ENCODE measurements around the gene PRIMA1. TPM values are rescaled to one million over a fixed set of nuclear protein-coding genes. Genes with fewer than 3 reads are reported as not detected.

Gene PRIMA1, protein sequence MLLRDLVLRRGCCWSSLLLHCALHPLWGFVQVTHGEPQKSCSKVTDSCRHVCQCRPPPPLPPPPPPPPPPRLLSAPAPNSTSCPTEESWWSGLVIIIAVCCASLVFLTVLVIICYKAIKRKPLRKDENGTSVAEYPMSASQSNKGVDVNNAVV
- under 1 TPM in 4 of 6 experiments, not detected in 2; 0.31 to 0.95 (median 0.43) TPM for total RNA-seq
- long read RNA-seq = 0 reads

DNA sequence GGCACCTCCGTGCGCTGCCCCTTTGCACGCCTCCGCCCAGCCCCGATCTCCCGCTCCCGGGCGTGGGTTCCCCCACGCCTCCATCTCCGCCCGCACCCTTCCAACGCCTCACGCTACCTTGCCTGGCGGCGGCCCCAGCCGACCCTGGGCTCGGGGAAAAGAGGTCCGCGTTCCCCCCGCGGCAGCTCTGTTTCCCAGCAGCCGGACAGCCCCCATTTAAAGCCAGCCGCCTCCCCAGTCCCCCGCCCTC, at the start of gene PRIMA1:
TSS of gene PRIMA1 (minus strand) at position 193 of the 250 bp plus-strand sequence. CDS start 767 bp downstream, outside the sequence.
- no peak for ATAC-seq

DNA sequence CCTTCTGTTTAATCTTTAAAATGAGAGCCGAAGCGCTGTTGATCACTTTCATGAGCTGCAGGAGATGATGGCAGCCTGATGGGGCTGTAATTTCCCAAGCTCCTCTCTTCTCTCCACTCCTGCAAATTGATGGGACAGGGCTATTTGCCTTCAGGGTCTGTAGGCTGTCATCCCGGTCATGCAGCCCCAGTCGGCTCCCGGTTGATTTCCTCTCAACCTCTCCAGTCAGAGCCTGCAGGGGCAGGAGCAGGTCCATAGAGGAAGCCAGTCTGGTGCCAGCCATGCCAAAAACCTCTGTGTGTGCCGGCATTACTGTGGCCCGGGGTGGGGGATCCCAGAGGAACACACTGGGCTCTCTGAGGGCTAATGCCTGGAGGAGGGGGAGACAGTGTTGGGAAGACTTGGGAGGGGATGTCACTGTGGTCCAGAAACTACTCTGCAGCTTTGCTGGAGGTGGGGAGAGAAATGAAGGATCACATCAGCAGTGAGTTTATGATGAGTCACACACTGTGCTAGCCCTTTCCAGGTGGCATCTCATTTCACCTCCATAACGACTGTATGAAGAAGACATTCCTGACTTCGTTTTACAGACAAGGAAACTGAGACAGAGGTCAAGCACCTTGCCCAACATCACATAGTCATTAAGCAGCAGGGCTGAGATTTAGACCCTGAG, 46.5 kb upstream of the PRIMA1 start:
- DNase-seq (no peak), ATAC-seq (no peak)
- H3K4me1 ChIP-seq = no peaks in the 10 kb centered on the region
- no peaks in the 10 kb centered on the region for H3K9me3 ChIP-seq
- H3K27ac ChIP-seq = no peak overlapping the region
- TF ChIP-seq POLR2A (IDR thresholded peaks at IDR 0.05) = no peak
- TF ChIP-seq, protein P1, sequence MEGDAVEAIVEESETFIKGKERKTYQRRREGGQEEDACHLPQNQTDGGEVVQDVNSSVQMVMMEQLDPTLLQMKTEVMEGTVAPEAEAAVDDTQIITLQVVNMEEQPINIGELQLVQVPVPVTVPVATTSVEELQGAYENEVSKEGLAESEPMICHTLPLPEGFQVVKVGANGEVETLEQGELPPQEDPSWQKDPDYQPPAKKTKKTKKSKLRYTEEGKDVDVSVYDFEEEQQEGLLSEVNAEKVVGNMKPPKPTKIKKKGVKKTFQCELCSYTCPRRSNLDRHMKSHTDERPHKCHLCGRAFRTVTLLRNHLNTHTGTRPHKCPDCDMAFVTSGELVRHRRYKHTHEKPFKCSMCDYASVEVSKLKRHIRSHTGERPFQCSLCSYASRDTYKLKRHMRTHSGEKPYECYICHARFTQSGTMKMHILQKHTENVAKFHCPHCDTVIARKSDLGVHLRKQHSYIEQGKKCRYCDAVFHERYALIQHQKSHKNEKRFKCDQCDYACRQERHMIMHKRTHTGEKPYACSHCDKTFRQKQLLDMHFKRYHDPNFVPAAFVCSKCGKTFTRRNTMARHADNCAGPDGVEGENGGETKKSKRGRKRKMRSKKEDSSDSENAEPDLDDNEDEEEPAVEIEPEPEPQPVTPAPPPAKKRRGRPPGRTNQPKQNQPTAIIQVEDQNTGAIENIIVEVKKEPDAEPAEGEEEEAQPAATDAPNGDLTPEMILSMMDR (IDR thresholded peaks at IDR 0.05) = no peak
- 43% methylated on average over 7 of the region's 9 CpGs for WGBS (ENCODE audit: insufficient coverage, low coverage, low lambda C conversion rate, missing lambda C conversion rate)
- H3K36me3 ChIP-seq = no peaks in the 10 kb centered on the region
- H3K27me3 ChIP-seq = no peaks in the 10 kb centered on the region
- no peak overlapping the region for H3K4me3 ChIP-seq
- intact Hi-C loops (cut with DNase I) = no loop called here

More for the DNA sequence above, at the start of gene PRIMA1:
- no peaks in the 10 kb centered on the region for H3K27me3 ChIP-seq
- no peak within 1 kb of the TSS for H3K27ac ChIP-seq
- no peaks in the 10 kb centered on the region for H3K9me3 ChIP-seq
- H3K4me3 ChIP-seq = peak within 1 kb of the TSS in 2 of 3 donors; percentile 16 to 31
- no peaks in the 10 kb centered on the region for H3K36me3 ChIP-seq
- DNase-seq = no peak
- intact Hi-C loops (cut with DNase I) = no loop called here
- TF ChIP-seq, protein P1 (IDR thresholded peaks at IDR 0.05) = no peak
- TF ChIP-seq POLR2A (IDR thresholded peaks at IDR 0.05) = no peak
- H3K4me1 ChIP-seq = peaks cover 0 to 11% (median 0%) of the 10 kb centered on the region in 4 donors
- WGBS (ENCODE audit: insufficient coverage, low coverage, low lambda C conversion rate, missing lambda C conversion rate) = 0% methylated on average over 6 of the region's 24 CpGs

DNA sequence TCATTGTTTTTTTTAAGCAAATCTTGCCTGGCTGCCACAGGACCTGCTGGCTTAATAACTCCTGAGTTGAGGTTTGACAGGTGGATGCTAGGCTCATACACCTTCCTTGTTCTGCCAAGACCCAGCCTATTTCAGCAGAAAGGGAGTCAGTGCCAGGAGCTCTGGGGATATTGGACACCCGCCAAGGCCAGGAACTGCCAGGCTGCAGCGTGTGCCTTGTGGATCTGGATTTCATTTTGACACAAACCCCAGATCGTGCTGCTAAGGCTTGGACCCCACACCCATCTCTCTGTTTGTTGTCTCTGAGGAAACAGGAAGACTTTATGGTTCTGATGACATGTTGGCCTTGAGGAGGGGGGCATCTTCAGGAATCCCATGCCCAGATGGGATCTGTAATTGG, 44.4 kb upstream of the PRIMA1 start:
- Histone ChIP-seq H3K4me3 (no peak overlapping the region), H3K27ac (no peak overlapping the region), H3K9me3 (no peaks in the 10 kb centered on the region), H3K36me3 (no peaks in the 10 kb centered on the region), H3K4me1 (no peaks in the 10 kb centered on the region), H3K27me3 (no peaks in the 10 kb centered on the region)
- DNase-seq (peak; percentile 34 to 62 (median 59)), ATAC-seq (peak; percentile 47 to 87 (median 60))
- TF ChIP-seq POLR2A (IDR thresholded peaks at IDR 0.05) = no peak
- TF ChIP-seq, protein P1 (IDR thresholded peaks at IDR 0.05) = no peak
- intact Hi-C loops (cut with DNase I) = no loop called here
- 8% methylated on average over 3 of the region's 3 CpGs for WGBS (ENCODE audit: insufficient coverage, low coverage, low lambda C conversion rate, missing lambda C conversion rate)

DNA sequence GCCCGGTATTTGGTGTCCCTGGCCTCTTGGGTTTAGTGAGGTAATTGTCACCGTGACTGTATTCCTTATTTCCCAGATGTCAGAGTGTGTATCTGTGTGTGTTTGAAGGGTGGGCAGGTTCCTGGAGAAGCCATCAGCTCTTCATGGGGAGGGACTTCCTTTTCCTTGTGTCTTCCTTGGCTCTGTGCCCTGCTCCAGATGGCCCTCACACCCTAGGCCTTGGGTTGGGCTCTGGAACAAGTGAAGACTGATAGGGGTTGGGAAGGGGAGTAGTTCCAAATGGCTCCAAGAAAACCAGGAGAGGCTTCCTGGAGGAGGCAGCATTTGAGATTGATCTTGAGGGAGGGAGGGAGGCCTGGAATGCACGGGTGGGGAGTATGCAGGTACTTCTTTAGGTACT, 43.8 kb upstream of the PRIMA1 start:
- ATAC-seq (no peak), DNase-seq (no peak)
- H3K27ac ChIP-seq = no peak overlapping the region
- TF ChIP-seq POLR2A (IDR thresholded peaks at IDR 0.05) = no peak
- TF ChIP-seq, protein P1 (IDR thresholded peaks at IDR 0.05) = no peak
- H3K9me3 ChIP-seq = no peaks in the 10 kb centered on the region
- 57% methylated on average over 2 of the region's 3 CpGs for WGBS (ENCODE audit: insufficient coverage, low coverage, low lambda C conversion rate, missing lambda C conversion rate)
- H3K4me1 ChIP-seq = no peaks in the 10 kb centered on the region
- no peak overlapping the region for H3K4me3 ChIP-seq
- intact Hi-C loops (cut with DNase I) = no loop called here
- no peaks in the 10 kb centered on the region for H3K36me3 ChIP-seq
- no peaks in the 10 kb centered on the region for H3K27me3 ChIP-seq
